Measurements from ENCODE around the gene SH3BGRL3.
"Not testable (repeated sequence)": the region's sequence is repeated elsewhere in the genome, so short reads cannot be mapped to it uniquely, and the experiment has no call there.

SH3BGRL3 gene

DNA sequence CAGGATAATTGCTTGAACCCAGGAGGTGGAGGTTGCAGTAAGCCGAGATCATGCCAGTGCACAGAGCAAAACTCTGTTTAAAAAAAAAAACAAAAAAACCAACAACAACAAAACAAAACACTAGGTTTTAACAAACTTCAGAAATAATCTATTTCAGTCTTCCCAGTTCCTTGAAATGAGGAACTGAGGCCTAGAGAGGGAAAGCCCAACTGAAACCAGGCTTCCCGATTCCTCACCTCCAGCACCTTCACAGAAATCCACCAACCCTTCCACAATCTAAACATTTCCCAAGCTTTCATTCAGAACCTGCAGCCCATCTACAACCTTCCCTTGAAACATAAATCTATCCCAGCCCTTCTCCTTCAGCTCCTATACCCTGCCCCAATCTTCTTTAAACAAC, 37.3 kb downstream of the SH3BGRL3 start:
- DNase-seq (ENCODE audit: low read depth): no peak

- no peak for DNase-seq (ENCODE audit: low read depth)
Observed at GRCh38 chr1:26317612-26318337, 37.9 kb downstream of the SH3BGRL3 start, which contains the start of gene CD52. Gene CD52 (plus strand): TSS chr1:26317958. CDS start chr1:26318018, 60 bp downstream.

DNA sequence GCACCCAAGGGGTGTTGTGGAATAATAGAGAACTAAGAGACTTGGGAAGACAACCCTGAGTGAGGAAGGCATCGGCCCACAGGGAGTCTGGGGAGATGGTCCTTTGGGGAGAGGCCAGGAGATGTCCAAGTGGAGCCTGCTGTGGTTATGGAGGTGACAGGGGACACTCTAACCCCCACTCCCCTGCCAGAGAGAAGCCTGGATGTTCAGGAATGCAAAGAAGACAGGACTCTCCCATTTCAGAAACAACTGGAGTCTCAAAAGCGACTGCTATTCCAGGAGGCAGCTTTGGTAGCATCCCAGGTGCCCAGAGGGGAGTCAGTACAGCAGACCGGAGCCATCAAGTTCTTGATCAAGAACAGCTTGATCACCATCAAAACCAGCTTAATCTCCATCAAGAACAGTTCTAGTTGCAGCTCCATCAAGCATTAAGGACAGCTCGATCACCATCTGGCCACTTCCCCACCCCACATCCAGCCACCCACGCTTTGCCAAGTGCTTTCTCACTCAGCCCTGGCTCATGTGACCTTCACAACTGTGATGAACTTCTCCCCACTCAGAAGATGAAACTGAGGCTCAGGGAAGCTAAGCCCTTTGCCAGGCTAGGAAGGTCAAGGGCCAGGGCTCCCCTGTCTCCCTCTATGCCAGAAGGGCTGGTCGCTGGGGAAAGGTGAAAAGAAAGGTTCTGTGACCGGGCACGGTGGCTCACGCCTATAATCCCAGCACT, 38.6 kb downstream of the SH3BGRL3 start:
- DNase-seq (ENCODE audit: low read depth): no peak

DNA sequence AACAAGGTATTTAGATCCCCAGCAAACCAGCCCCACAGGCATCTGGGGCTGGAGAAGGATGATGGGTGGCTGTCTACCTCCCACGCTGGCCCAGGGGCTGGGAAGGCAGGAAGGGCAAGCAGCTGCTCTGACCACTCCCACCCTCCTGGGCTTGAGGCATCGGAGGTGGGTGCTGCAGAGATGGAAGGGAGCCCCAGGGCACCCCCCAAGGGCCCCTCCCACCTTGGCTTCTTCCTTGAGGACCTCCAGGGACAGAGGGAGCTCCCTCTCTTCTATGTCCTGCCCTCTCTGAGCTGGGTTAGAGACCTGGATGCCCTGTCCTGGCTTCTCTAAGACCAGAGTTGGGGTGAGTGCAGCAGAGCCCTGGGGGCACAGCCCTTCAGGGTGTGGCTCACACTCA, 41.0 kb downstream of the SH3BGRL3 start:
- no peak for DNase-seq (ENCODE audit: low read depth)

DNA sequence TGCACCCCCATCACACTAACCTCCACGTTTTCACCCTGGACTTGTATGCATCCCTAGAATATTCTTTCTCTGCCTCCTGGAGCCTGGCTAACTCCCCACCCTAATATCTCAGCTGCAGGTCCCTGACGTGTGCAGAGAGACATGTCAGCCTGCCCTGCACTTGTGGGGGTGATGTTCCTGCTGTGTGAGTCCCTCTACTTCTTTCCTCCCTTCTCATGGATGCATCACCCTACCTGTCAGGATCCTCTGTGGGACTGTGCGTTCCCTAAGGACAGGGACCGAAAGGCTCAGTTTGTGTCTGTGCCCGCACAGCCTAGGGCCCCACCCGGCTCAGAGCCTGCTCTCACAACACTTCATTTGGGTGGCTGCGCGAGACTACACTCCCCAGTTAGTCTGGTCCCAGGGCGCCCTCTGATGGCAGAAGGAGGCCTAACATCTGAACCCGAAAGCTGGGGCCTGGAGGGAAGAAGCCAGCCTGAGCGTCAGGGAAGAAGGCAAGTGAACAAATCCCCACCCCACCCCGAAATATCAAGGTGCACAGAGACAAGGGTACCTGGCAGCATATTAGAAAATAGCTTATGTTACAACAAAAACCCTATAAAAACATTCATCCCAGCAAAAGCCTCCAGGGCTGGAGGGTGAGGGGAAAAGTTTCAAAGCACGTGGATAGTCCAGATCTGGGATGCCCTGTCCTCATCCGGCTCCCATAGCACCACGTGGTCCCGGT, 41.6 kb downstream of the SH3BGRL3 start:
- peak; percentile 85 for DNase-seq (ENCODE audit: low read depth)

GRCh38 chr1:26322042-26322331, 42.1 kb downstream of the SH3BGRL3 start:
- no peak for DNase-seq (ENCODE audit: low read depth)

- DNase-seq (ENCODE audit: low read depth): no peak
Observed at GRCh38 chr1:26323382-26323781, 43.5 kb downstream of the SH3BGRL3 start.

- DNase-seq (ENCODE audit: low read depth): no peak
Observed at GRCh38 chr1:26324550-26324949, 44.7 kb downstream of the SH3BGRL3 start.

- DNase-seq (ENCODE audit: low read depth): no peak
Observed at GRCh38 chr1:26327956-26328362, 48.1 kb downstream of the SH3BGRL3 start.

GRCh38 chr1:26328597-26328996, 48.7 kb downstream of the SH3BGRL3 start:
- no peak for DNase-seq (ENCODE audit: low read depth)

DNA sequence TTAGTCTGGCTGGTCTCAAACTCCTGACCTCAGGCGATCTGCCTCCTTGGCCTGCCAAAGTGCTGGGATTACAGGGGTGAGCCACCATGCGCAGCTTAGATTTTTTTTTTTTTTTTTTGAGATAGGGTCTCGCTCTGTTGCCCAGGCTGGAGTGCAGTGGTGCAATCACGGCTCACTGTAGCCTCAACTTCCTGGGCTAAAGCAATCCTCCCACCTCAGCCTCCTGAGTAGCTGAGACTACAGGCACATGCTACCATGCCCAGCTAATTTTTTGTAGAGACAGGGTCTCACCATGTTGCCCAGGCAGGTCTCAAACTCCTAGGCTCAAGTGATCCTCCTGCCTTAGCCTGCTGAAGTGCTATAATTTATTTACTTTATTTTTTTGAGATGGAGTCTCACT, 49.5 kb downstream of the SH3BGRL3 start:
- not testable (repeated sequence) for DNase-seq (ENCODE audit: low read depth)

DNA sequence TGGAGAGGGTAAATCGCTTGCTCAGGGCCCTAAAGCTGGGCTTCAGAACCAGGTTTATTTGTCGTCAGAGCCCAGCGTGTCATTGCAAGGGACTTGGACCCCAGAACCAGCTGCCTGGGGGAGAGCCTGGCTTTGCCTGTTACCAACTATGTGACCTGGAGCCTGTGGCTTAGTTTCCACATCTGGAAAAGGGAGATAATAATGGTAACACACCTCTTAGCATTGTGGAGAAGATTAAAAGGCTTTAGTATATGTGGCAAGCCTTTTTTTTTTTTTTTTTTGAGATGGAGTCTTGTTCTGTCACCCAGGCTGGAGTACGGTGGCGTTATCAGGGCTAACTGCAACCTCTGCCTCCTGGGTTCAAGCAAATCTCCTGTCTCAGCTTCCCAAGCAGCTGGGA, 50.4 kb downstream of the SH3BGRL3 start:
- no peak for DNase-seq (ENCODE audit: low read depth)
